ENCODE measurements around the gene TEX36.

DNA sequence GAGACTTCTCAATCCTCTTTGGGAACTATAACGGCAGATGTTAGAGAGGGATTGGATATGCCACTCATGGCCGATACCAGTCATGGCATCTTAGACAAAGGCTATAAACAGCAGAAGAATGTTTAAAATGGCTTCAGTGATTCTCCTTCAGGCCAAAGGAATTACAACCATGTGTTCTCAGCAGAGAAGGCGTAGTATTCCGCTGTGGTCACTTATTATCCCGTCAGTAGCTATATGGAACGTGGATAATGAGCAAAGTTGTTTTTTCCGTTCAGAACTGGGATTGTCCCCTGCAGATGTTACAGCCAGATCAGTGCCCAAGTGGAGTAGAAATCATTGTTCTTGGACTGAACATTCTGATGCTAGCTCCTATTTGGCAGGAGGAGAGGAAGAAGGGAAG lies 43.1 kb downstream of the TEX36 start:
- TF ChIP-seq NFIC (IDR thresholded peaks at IDR 0.05; ENCODE audit: borderline replicate concordance), result no peak
- TF ChIP-seq, protein P1, sequence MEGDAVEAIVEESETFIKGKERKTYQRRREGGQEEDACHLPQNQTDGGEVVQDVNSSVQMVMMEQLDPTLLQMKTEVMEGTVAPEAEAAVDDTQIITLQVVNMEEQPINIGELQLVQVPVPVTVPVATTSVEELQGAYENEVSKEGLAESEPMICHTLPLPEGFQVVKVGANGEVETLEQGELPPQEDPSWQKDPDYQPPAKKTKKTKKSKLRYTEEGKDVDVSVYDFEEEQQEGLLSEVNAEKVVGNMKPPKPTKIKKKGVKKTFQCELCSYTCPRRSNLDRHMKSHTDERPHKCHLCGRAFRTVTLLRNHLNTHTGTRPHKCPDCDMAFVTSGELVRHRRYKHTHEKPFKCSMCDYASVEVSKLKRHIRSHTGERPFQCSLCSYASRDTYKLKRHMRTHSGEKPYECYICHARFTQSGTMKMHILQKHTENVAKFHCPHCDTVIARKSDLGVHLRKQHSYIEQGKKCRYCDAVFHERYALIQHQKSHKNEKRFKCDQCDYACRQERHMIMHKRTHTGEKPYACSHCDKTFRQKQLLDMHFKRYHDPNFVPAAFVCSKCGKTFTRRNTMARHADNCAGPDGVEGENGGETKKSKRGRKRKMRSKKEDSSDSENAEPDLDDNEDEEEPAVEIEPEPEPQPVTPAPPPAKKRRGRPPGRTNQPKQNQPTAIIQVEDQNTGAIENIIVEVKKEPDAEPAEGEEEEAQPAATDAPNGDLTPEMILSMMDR (IDR thresholded peaks at IDR 0.05), result no peak
- no peak for TF ChIP-seq RCOR1 (IDR thresholded peaks at IDR 0.05; ENCODE audit: low read length)
- no peak for TF ChIP-seq POLR2AphosphoS5 (IDR thresholded peaks at IDR 0.05; ENCODE audit: low read depth, low read length)
- TF ChIP-seq TEAD4 (IDR thresholded peaks at IDR 0.05; ENCODE audit: borderline replicate concordance, insufficient read depth), result no peak
- TF ChIP-seq, protein P2, sequence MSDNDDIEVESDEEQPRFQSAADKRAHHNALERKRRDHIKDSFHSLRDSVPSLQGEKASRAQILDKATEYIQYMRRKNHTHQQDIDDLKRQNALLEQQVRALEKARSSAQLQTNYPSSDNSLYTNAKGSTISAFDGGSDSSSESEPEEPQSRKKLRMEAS (IDR thresholded peaks at IDR 0.05; ENCODE audit: low read depth), result no peak
- no peak for TF ChIP-seq JUND (IDR thresholded peaks at IDR 0.05)
- TF ChIP-seq, protein P3, sequence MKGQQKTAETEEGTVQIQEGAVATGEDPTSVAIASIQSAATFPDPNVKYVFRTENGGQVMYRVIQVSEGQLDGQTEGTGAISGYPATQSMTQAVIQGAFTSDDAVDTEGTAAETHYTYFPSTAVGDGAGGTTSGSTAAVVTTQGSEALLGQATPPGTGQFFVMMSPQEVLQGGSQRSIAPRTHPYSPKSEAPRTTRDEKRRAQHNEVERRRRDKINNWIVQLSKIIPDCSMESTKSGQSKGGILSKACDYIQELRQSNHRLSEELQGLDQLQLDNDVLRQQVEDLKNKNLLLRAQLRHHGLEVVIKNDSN (IDR thresholded peaks at IDR 0.05; ENCODE audit: borderline replicate concordance, low read depth), result no peak
- TF ChIP-seq, protein P4, sequence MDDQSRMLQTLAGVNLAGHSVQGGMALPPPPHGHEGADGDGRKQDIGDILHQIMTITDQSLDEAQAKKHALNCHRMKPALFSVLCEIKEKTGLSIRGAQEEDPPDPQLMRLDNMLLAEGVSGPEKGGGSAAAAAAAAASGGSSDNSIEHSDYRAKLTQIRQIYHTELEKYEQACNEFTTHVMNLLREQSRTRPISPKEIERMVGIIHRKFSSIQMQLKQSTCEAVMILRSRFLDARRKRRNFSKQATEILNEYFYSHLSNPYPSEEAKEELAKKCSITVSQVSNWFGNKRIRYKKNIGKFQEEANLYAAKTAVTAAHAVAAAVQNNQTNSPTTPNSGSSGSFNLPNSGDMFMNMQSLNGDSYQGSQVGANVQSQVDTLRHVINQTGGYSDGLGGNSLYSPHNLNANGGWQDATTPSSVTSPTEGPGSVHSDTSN (IDR thresholded peaks at IDR 0.05), result no peak
- TF ChIP-seq TCF12 (IDR thresholded peaks at IDR 0.05), result no peak
- TF ChIP-seq, protein P5, sequence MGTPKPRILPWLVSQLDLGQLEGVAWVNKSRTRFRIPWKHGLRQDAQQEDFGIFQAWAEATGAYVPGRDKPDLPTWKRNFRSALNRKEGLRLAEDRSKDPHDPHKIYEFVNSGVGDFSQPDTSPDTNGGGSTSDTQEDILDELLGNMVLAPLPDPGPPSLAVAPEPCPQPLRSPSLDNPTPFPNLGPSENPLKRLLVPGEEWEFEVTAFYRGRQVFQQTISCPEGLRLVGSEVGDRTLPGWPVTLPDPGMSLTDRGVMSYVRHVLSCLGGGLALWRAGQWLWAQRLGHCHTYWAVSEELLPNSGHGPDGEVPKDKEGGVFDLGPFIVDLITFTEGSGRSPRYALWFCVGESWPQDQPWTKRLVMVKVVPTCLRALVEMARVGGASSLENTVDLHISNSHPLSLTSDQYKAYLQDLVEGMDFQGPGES (IDR thresholded peaks at IDR 0.05; ENCODE audit: low read depth, low read length), result no peak
- TF ChIP-seq YY1 (IDR thresholded peaks at IDR 0.05; ENCODE audit: low read depth), result no peak
- no peak for TF ChIP-seq RAD21 (IDR thresholded peaks at IDR 0.05; ENCODE audit: low read length)
